Stomach smooth muscle (tissue), 2 donors: ENCODE results near the gene STXBP6.

Source experiments
- H3K27ac ChIP-seq: one replicate; pipeline ENCODE4 v1.7.0; 2013; ENCODE audit warnings: mild to moderate bottlenecking, low read length, inconsistent platforms
- H3K27me3 ChIP-seq, 2 donors: one replicate each; pipeline ENCODE4 v1.7.0; 2013; ENCODE audit warnings: low read length in 2 of 2; ENCODE audit not compliant: insufficient read depth in 2 of 2, control insufficient read depth in 1 of 2
- H3K36me3 ChIP-seq, 2 donors: one replicate each; pipeline ENCODE4 v1.7.0; 2013; ENCODE audit warnings: low read length in 2 of 2; ENCODE audit not compliant: control insufficient read depth in 2 of 2, insufficient read depth in 2 of 2
- H3K4me1 ChIP-seq: one replicate; pipeline ENCODE4 v1.7.0; 2013; ENCODE audit warnings: low read length; ENCODE audit not compliant: control insufficient read depth, insufficient read depth
- H3K4me3 ChIP-seq, 2 donors: one replicate each; pipeline ENCODE4 v1.7.0; 2013; ENCODE audit warnings: low read length in 2 of 2
- H3K9ac ChIP-seq, 2 donors: one replicate each; pipeline ENCODE4 v1.7.0; 2013; ENCODE audit warnings: low read length in 2 of 2, mild to moderate bottlenecking in 1 of 2
- H3K9me3 ChIP-seq, 2 donors: one replicate each; pipeline ENCODE4 v1.7.0; 2013; ENCODE audit warnings: low read length in 2 of 2; ENCODE audit not compliant: control insufficient read depth in 2 of 2
- donor health status: healthy.
- donor health status: Pancreatic carcinoma.

Gene STXBP6

GRCh38 chr14:24829862-24830261 lies 220.1 kb downstream of the STXBP6 start:
- Histone ChIP-seq H3K27ac (no peak overlapping the region), H3K27me3 (no peaks in the 10 kb centered on the region), H3K4me1 (no peaks in the 10 kb centered on the region), H3K9ac (no peak overlapping the region), H3K4me3 (no peak overlapping the region), H3K36me3 (peaks cover 0 to 3% of the 10 kb centered on the region in 2 donors), H3K9me3 (no peaks in the 10 kb centered on the region)

- Histone ChIP-seq H3K4me3 (no peak overlapping the region), H3K27ac (no peak overlapping the region), H3K36me3 (peaks cover 0 to 3% of the 10 kb centered on the region in 2 donors), H3K4me1 (no peaks in the 10 kb centered on the region), H3K9ac (no peak overlapping the region), H3K27me3 (no peaks in the 10 kb centered on the region), H3K9me3 (no peaks in the 10 kb centered on the region)
Observed at GRCh38 chr14:24828486-24828885, 221.5 kb downstream of the STXBP6 start.

- Histone ChIP-seq H3K4me3 (no peak overlapping the region), H3K27ac (no peak overlapping the region), H3K36me3 (no peaks in the 10 kb centered on the region), H3K9ac (no peak overlapping the region), H3K4me1 (no peaks in the 10 kb centered on the region), H3K9me3 (no peaks in the 10 kb centered on the region), H3K27me3 (no peaks in the 10 kb centered on the region)
Observed at GRCh38 chr14:24826390-24826789, 223.6 kb downstream of the STXBP6 start.

GRCh38 chr14:24820616-24821015 lies 229.3 kb downstream of the STXBP6 start:
- H3K36me3 ChIP-seq, result peaks cover 0 to 2% of the 10 kb centered on the region in 2 donors
- H3K4me1 ChIP-seq, result peaks cover 6% of the 10 kb centered on the region
- no peaks in the 10 kb centered on the region for H3K27me3 ChIP-seq
- H3K9ac ChIP-seq, result no peak overlapping the region
- no peak overlapping the region for H3K4me3 ChIP-seq
- no peaks in the 10 kb centered on the region for H3K9me3 ChIP-seq
- H3K27ac ChIP-seq, result no peak overlapping the region

GRCh38 chr14:24818823-24819341 lies 231.1 kb downstream of the STXBP6 start:
- peaks cover 6% of the 10 kb centered on the region for H3K4me1 ChIP-seq
- peaks cover 0 to 2% of the 10 kb centered on the region in 2 donors for H3K36me3 ChIP-seq
- no peak overlapping the region for H3K9ac ChIP-seq
- H3K9me3 ChIP-seq, result no peaks in the 10 kb centered on the region
- no peak overlapping the region for H3K4me3 ChIP-seq
- no peak overlapping the region for H3K27ac ChIP-seq
- no peaks in the 10 kb centered on the region for H3K27me3 ChIP-seq

GRCh38 chr14:24818058-24818822 lies 231.7 kb downstream of the STXBP6 start:
- H3K27me3 ChIP-seq, result no peaks in the 10 kb centered on the region
- peaks cover 6% of the 10 kb centered on the region for H3K4me1 ChIP-seq
- peak overlapping the region in 1 of 2 donors; percentile 13 for H3K9ac ChIP-seq
- H3K27ac ChIP-seq, result no peak overlapping the region
- H3K4me3 ChIP-seq, result no peak overlapping the region
- no peaks in the 10 kb centered on the region for H3K9me3 ChIP-seq
- peaks cover 0 to 2% of the 10 kb centered on the region in 2 donors for H3K36me3 ChIP-seq

GRCh38 chr14:24817212-24818057 lies 232.5 kb downstream of the STXBP6 start:
- Histone ChIP-seq H3K9ac (no peak overlapping the region), H3K4me1 (peaks cover 6% of the 10 kb centered on the region), H3K9me3 (no peaks in the 10 kb centered on the region), H3K27me3 (no peaks in the 10 kb centered on the region), H3K4me3 (no peak overlapping the region), H3K27ac (no peak overlapping the region), H3K36me3 (peaks cover 0 to 2% of the 10 kb centered on the region in 2 donors)

GRCh38 chr14:24816929-24817211 lies 233.1 kb downstream of the STXBP6 start:
- Histone ChIP-seq H3K27me3 (no peaks in the 10 kb centered on the region), H3K9me3 (no peaks in the 10 kb centered on the region), H3K36me3 (peaks cover 0 to 2% of the 10 kb centered on the region in 2 donors), H3K4me3 (no peak overlapping the region), H3K27ac (no peak overlapping the region), H3K9ac (no peak overlapping the region), H3K4me1 (peaks cover 6% of the 10 kb centered on the region)

- no peaks in the 10 kb centered on the region for H3K9me3 ChIP-seq
- peaks cover 0 to 2% of the 10 kb centered on the region in 2 donors for H3K36me3 ChIP-seq
- no peak overlapping the region for H3K4me3 ChIP-seq
- no peak overlapping the region for H3K27ac ChIP-seq
- no peak overlapping the region for H3K9ac ChIP-seq
- no peaks in the 10 kb centered on the region for H3K27me3 ChIP-seq
- H3K4me1 ChIP-seq, result peaks cover 6% of the 10 kb centered on the region
Observed at GRCh38 chr14:24816011-24816928, 233.7 kb downstream of the STXBP6 start.

GRCh38 chr14:24815543-24815942 lies 234.4 kb downstream of the STXBP6 start:
- no peak overlapping the region for H3K27ac ChIP-seq
- H3K9ac ChIP-seq, result no peak overlapping the region
- H3K9me3 ChIP-seq, result no peaks in the 10 kb centered on the region
- H3K4me1 ChIP-seq, result peaks cover 6% of the 10 kb centered on the region
- peaks cover 0 to 2% of the 10 kb centered on the region in 2 donors for H3K36me3 ChIP-seq
- H3K4me3 ChIP-seq, result no peak overlapping the region
- no peaks in the 10 kb centered on the region for H3K27me3 ChIP-seq
